HepG2 (cell line): ENCODE measurements around the gene LIMK2. TPM values are rescaled to one million over a fixed set of nuclear protein-coding genes. Genes with fewer than 3 reads are reported as not detected.

ENCODE experiments used
- BATF2 ChIP-seq: sonication (generic); formaldehyde crosslinking; IDR thresholded peaks from 2 replicates; pipeline ENCODE4 v1.8.0; 2022; ENCODE audit warnings: mild to moderate bottlenecking, missing genetic modification reagents, moderate library complexity
- CBX5 ChIP-seq: sonication (generic); formaldehyde crosslinking; IDR thresholded peaks from 2 replicates; pipeline ENCODE4 v1.4.0; 2020; ENCODE audit warnings: missing genetic modification reagents, borderline replicate concordance
- CCAR2 ChIP-seq: fragments of 200-400 bp; formaldehyde crosslinking; optimal IDR thresholded peaks from 2 replicates; pipeline ENCODE3; 2018; ENCODE audit warnings: low read depth, mild to moderate bottlenecking, low read length, moderate library complexity
- HIVEP1 ChIP-seq: sonication (generic); formaldehyde crosslinking; IDR thresholded peaks from 2 replicates; pipeline ENCODE4 v1.4.0; 2020; ENCODE audit warnings: mild to moderate bottlenecking, missing genetic modification reagents
- HNRNPLL ChIP-seq: fragments of 200-400 bp; formaldehyde crosslinking; IDR thresholded peaks from 2 replicates; pipeline ENCODE4 v1.6.1; 2017; ENCODE audit warnings: mild to moderate bottlenecking, low read depth, low read length; ENCODE audit not compliant: poor library complexity, severe bottlenecking
- IKZF1 ChIP-seq: fragments of 450-650 bp; IDR thresholded peaks from 2 replicates; pipeline ENCODE4 v1.7.1; 2016
- MEIS1 ChIP-seq: sonication (generic); formaldehyde crosslinking; IDR thresholded peaks from 2 replicates; pipeline ENCODE4 v1.9.0; 2021; ENCODE audit warnings: mild to moderate bottlenecking, missing genetic modification reagents, moderate library complexity, borderline replicate concordance
- NCOA5 ChIP-seq: sonication (generic); formaldehyde crosslinking; IDR thresholded peaks from 2 replicates; pipeline ENCODE4 v1.4.0; 2020; ENCODE audit warnings: missing genetic modification reagents
- NFE2 ChIP-seq: sonication (generic); formaldehyde crosslinking; IDR thresholded peaks from 2 replicates; pipeline ENCODE4 v1.4.0; 2020; ENCODE audit warnings: missing genetic modification reagents
- NPAS2 ChIP-seq: sonication (generic); formaldehyde crosslinking; IDR thresholded peaks from 2 replicates; pipeline ENCODE4 v1.8.0; 2022; ENCODE audit warnings: mild to moderate bottlenecking, missing genetic modification reagents, borderline replicate concordance
- PHF5A ChIP-seq: IDR thresholded peaks from one replicate; pipeline ENCODE4 v1.6.1; 2018; ENCODE audit warnings: low read depth, missing genetic modification reagents; ENCODE audit not compliant: unreplicated experiment
- SMC3 ChIP-seq: IDR thresholded peaks from 2 replicates; pipeline ENCODE4 v1.6.1; 2011; ENCODE audit warnings: low read length, improper control_type of control experiment
- SRY ChIP-seq: sonication (generic); formaldehyde crosslinking; IDR thresholded peaks from 2 replicates; pipeline ENCODE4 v1.8.0; 2022; ENCODE audit warnings: mild to moderate bottlenecking, missing genetic modification reagents
- ZBTB25 ChIP-seq: IDR thresholded peaks from 2 replicates; pipeline ENCODE4 v1.6.1; 2018; ENCODE audit warnings: missing genetic modification reagents
- ZNF251 ChIP-seq: sonication (generic); formaldehyde crosslinking; IDR thresholded peaks from 2 replicates; pipeline ENCODE4 v1.9.0; 2021; ENCODE audit warnings: mild to moderate bottlenecking, missing genetic modification reagents
- ZNF652 ChIP-seq: IDR thresholded peaks from 2 replicates; pipeline ENCODE4 v1.6.1; 2016; ENCODE audit warnings: low read depth, borderline replicate concordance
- polyA plus RNA-seq, 8 experiments: library from polyadenylated mRNA; depleted of rRNA in 3 of 8; stranded (reverse) in 7 of 8; unstranded in 1 of 8; fragments of >200 nt; fragmentation: Illumina TruSeq in 4 of 8; extraction: Trizol in 4 of 8; gene quantifications; 2 replicates each; pipeline versions ENCODE4 v1.2.1 to v1.2.3, GENCODE V29; 2011 to 2016; ENCODE audit warnings: low read depth in 4 of 8, missing spikeins in 1 of 8, mixed read lengths in 1 of 8; ENCODE audit not compliant: insufficient read depth in 1 of 8
- total RNA-seq, 5 experiments: library from RNA; depleted of rRNA; stranded (reverse); fragments of >200 nt; fragmentation: Illumina TruSeq; extraction: Trizol; gene quantifications; 2 replicates each; pipeline ENCODE4 v1.2.3, GENCODE V29; 2016; ENCODE audit warnings: low read depth in 1 of 5
- TF ChIP-seq, protein P1 (sequence below): sonication (generic); formaldehyde crosslinking; IDR thresholded peaks from 2 replicates; pipeline ENCODE4 v1.5.0; 2020; ENCODE audit warnings: mild to moderate bottlenecking, missing genetic modification reagents, borderline replicate concordance
- TF ChIP-seq, protein P2 (sequence below): sonication (generic); formaldehyde crosslinking; IDR thresholded peaks from 2 replicates; pipeline ENCODE4 v1.5.1; 2020; ENCODE audit warnings: missing genetic modification reagents, mild to moderate bottlenecking, borderline replicate concordance

LIMK2 gene
- total and polyA plus RNA-seq, 2 of the 13 experiments (the other 11 are each of a cell fraction or from before 2014, with no cell fraction given), result 20.9 to 29.8 TPM

- TF ChIP-seq ZBTB25 (CRISPR knock-in tag), result 0 out of 2 replicates have a peak, but pooled peaks have one; percentile 19
- no peak for TF ChIP-seq ZNF652 (CRISPR knock-in tag)
- no peak for TF ChIP-seq NCOA5 (CRISPR knock-in tag)
- no peak for TF ChIP-seq PHF5A (CRISPR knock-in tag)
- peak; percentile 86 for TF ChIP-seq HIVEP1 (CRISPR knock-in tag)
- no peak for TF ChIP-seq ZNF251 (CRISPR knock-in tag)
- TF ChIP-seq NFE2 (CRISPR knock-in tag), result 0 out of 2 replicates have a peak, but pooled peaks have one; percentile 13
- TF ChIP-seq, protein P1, sequence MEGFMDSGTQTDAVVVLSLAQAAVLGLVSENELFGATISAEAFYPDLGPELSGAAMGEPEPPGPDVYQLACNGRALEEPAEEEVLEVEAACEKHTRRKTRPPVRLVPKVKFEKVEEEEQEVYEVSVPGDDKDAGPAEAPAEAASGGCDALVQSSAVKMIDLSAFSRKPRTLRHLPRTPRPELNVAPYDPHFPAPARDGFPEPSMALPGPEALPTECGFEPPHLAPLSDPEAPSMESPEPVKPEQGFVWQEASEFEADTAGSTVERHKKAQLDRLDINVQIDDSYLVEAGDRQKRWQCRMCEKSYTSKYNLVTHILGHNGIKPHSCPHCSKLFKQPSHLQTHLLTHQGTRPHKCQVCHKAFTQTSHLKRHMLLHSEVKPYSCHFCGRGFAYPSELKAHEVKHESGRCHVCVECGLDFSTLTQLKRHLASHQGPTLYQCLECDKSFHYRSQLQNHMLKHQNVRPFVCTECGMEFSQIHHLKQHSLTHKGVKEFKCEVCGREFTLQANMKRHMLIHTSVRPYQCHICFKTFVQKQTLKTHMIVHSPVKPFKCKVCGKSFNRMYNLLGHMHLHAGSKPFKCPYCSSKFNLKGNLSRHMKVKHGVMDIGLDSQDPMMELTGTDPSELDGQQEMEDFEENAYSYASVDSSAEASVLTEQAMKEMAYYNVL (CRISPR knock-in tag), result peak; percentile 54; the same call in 1 of the 2 replicates
- no peak for TF ChIP-seq CCAR2
- TF ChIP-seq CBX5 (CRISPR knock-in tag), result 0 out of 2 replicates have a peak, but pooled peaks have one; percentile 16
- peak; percentile 82 for TF ChIP-seq HNRNPLL
- TF ChIP-seq IKZF1, result no peak
- TF ChIP-seq MEIS1 (CRISPR knock-in tag), result peak; percentile 55; the same call in 1 of the 2 replicates
- TF ChIP-seq SRY (CRISPR knock-in tag), result peak; percentile 95
- TF ChIP-seq BATF2, result no peak; the same call in 1 of the 2 replicates
- TF ChIP-seq, protein P2, sequence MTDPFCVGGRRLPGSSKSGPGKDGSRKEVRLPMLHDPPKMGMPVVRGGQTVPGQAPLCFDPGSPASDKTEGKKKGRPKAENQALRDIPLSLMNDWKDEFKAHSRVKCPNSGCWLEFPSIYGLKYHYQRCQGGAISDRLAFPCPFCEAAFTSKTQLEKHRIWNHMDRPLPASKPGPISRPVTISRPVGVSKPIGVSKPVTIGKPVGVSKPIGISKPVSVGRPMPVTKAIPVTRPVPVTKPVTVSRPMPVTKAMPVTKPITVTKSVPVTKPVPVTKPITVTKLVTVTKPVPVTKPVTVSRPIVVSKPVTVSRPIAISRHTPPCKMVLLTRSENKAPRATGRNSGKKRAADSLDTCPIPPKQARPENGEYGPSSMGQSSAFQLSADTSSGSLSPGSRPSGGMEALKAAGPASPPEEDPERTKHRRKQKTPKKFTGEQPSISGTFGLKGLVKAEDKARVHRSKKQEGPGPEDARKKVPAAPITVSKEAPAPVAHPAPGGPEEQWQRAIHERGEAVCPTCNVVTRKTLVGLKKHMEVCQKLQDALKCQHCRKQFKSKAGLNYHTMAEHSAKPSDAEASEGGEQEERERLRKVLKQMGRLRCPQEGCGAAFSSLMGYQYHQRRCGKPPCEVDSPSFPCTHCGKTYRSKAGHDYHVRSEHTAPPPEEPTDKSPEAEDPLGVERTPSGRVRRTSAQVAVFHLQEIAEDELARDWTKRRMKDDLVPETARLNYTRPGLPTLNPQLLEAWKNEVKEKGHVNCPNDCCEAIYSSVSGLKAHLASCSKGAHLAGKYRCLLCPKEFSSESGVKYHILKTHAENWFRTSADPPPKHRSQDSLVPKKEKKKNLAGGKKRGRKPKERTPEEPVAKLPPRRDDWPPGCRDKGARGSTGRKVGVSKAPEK, result no peak
- no peak for TF ChIP-seq SMC3
- no peak for TF ChIP-seq NPAS2 (CRISPR knock-in tag)
These were observed 78.7 kb downstream of the LIMK2 start (continued) for GRCh38 chr22:31290494-31291471.
